NAMALWA (cell line): ENCODE measurements around the gene ALK.

Experiments used
- DNase-seq: peaks from one replicate; pipeline ENCODE4 v3.0.0-alpha.2; 2015; ENCODE audit warnings: low spot score

Gene ALK

GRCh38 chr2:29527947-29528346 is 393.4 kb downstream of the ALK start:
- DNase-seq = no peak

- no peak for DNase-seq
Measured at GRCh38 chr2:29526587-29527586, 394.5 kb downstream of the ALK start.

GRCh38 chr2:29525921-29526320 is 395.5 kb downstream of the ALK start:
- no peak for DNase-seq

GRCh38 chr2:29524652-29525051 is 396.7 kb downstream of the ALK start:
- no peak for DNase-seq

GRCh38 chr2:29522951-29523669 is 398.3 kb downstream of the ALK start:
- no peak for DNase-seq

- DNase-seq = no peak
Measured at GRCh38 chr2:29520001-29520400, 401.4 kb downstream of the ALK start.

GRCh38 chr2:29519338-29519925 is 402.0 kb downstream of the ALK start:
- DNase-seq = no peak

- no peak for DNase-seq
Measured at GRCh38 chr2:29518646-29519337, 402.6 kb downstream of the ALK start.

GRCh38 chr2:29518010-29518409 is 403.4 kb downstream of the ALK start:
- DNase-seq = no peak

GRCh38 chr2:29517413-29517812 is 404.0 kb downstream of the ALK start:
- no peak for DNase-seq

GRCh38 chr2:29516767-29517166 is 404.6 kb downstream of the ALK start:
- no peak for DNase-seq

- no peak for DNase-seq
Measured at GRCh38 chr2:29509878-29510277, 411.5 kb downstream of the ALK start.

GRCh38 chr2:29509397-29509796 is 412.0 kb downstream of the ALK start:
- DNase-seq = no peak

GRCh38 chr2:29504746-29505145 is 416.6 kb downstream of the ALK start:
- no peak for DNase-seq

GRCh38 chr2:29502460-29502911 is 418.9 kb downstream of the ALK start:
- no peak for DNase-seq

- DNase-seq = no peak
Measured at GRCh38 chr2:29497375-29497774, 424.0 kb downstream of the ALK start.

- no peak for DNase-seq
Measured at GRCh38 chr2:29496198-29496597, 425.2 kb downstream of the ALK start.

- DNase-seq = no peak
Measured at GRCh38 chr2:29495536-29496060, 425.8 kb downstream of the ALK start.

- no peak for DNase-seq
Measured at GRCh38 chr2:29495068-29495467, 426.3 kb downstream of the ALK start.

GRCh38 chr2:29492701-29493100 is 428.7 kb downstream of the ALK start:
- DNase-seq = no peak

- no peak for DNase-seq
Measured at GRCh38 chr2:29490045-29490444, 431.3 kb downstream of the ALK start.

GRCh38 chr2:29489568-29489967 is 431.8 kb downstream of the ALK start:
- no peak for DNase-seq
